ENCODE data around the gene DECR2. TPM values are rescaled to one million over a fixed set of nuclear protein-coding genes. Genes with fewer than 3 reads are reported as not detected.
A peak's percentile ranks its signal among the peaks of the same experiment; 100 is the strongest.

Gene DECR2
- total and polyA plus RNA-seq, 9 of the 15 experiments (the other 6 are each of a cell fraction or from before 2014, with no cell fraction given) = 1.0 to 31.9 (median 10.3) TPM

DNA sequence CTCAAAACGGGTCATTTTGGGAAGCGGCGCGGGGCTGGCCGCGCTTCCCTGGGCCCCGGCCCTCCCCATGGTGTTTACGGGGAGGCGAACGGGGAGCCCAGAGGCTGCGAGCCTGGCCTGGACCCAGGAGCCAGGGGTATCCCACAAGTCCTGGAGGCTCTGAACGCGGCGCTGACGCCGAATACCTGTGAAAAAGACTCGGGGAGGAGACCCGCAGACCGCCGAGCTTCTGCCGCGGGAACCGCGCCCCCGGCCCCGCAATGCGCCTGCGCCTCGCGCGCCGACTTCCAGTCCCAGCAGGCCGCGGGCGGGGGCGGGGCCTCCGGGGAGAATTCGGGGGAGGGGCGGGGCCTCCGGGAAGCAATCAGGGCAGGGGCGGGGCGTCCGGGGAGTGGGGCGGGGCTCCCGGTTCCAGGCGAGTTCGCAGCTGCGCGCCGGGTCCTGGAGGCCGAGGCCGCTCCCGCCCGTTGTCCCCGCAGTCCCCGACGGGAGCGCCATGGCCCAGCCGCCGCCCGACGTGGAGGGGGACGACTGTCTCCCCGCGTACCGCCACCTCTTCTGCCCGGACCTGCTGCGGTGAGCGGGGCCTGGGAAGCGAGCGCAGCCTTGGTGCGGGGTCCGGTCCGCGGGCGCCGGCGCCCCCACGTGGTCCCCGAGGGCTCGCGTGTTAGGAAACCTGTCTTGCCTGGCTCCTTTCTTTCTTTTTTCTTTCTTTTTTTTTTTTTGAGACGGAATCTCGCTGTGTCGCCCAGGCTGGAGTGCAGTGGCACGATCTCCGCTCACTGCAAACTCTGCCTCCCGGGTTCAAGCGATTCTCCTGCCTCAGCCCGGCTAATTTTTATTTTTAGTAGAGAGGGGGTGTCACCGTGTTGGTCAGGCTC, at the start of gene DECR2 (continued):
- TF ChIP-seq FOXO4 (CRISPR knock-in tag; IDR thresholded peaks at IDR 0.05) (no peak), GTF2A2 (tag; IDR thresholded peaks at IDR 0.05) (no peak), RBM25 (IDR thresholded peaks at IDR 0.05; ENCODE audit: low read depth, low read length, severe bottlenecking) (no peak), HMG20B (CRISPR knock-in tag; IDR thresholded peaks at IDR 0.05) (no peak), PHF20 (IDR thresholded peaks at IDR 0.05; ENCODE audit: partially characterized antibody) (peak; percentile 32), ZKSCAN8 (CRISPR knock-in tag; IDR thresholded peaks at IDR 0.05) (no peak), KDM1A (IDR thresholded peaks at IDR 0.05) (0 out of 4 replicates have a peak, but pooled peaks of 1 of the 2 experiments have one; percentile 22), ATF3 (IDR thresholded peaks at IDR 0.05) (no peak), ATF3 (CRISPR knock-in tag; conservative IDR thresholded peaks at IDR 0.05) (no peak), GTF2E2 (tag; IDR thresholded peaks at IDR 0.05) (peak; percentile 28; the same call in 1 of the 2 replicates), SAFB (IDR thresholded peaks at IDR 0.05; ENCODE audit: borderline replicate concordance, low read depth, low read length) (0 out of 2 replicates have a peak, but pooled peaks have one; percentile 41), ZEB2 (IDR thresholded peaks at IDR 0.05) (peak; percentile 28; the same call in 1 of the 2 replicates), ZNF143 (CRISPR knock-in tag; IDR thresholded peaks at IDR 0.05) (0 out of 2 replicates have a peak, but pooled peaks have one; percentile 21), ZNF785 (CRISPR knock-in tag; IDR thresholded peaks at IDR 0.05) (no peak), MCM7 (IDR thresholded peaks at IDR 0.05) (no peak), MEF2A (IDR thresholded peaks at IDR 0.05; ENCODE audit: control insufficient read depth, low read depth, low read length) (no peak), ZNF316 (IDR thresholded peaks at IDR 0.05) (peak; percentile 32; the same call in 1 of the 2 replicates), ATF7 (IDR thresholded peaks at IDR 0.05) (peak; percentile 60), CBFB (CRISPR knock-in tag; IDR thresholded peaks at IDR 0.05) (no peak)
- TF ChIP-seq, protein P1, sequence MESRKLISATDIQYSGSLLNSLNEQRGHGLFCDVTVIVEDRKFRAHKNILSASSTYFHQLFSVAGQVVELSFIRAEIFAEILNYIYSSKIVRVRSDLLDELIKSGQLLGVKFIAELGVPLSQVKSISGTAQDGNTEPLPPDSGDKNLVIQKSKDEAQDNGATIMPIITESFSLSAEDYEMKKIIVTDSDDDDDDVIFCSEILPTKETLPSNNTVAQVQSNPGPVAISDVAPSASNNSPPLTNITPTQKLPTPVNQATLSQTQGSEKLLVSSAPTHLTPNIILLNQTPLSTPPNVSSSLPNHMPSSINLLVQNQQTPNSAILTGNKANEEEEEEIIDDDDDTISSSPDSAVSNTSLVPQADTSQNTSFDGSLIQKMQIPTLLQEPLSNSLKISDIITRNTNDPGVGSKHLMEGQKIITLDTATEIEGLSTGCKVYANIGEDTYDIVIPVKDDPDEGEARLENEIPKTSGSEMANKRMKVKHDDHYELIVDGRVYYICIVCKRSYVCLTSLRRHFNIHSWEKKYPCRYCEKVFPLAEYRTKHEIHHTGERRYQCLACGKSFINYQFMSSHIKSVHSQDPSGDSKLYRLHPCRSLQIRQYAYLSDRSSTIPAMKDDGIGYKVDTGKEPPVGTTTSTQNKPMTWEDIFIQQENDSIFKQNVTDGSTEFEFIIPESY (CRISPR knock-in tag; IDR thresholded peaks at IDR 0.05) = 0 out of 2 replicates have a peak, but pooled peaks have one; percentile 24
- TF ChIP-seq, protein P2, sequence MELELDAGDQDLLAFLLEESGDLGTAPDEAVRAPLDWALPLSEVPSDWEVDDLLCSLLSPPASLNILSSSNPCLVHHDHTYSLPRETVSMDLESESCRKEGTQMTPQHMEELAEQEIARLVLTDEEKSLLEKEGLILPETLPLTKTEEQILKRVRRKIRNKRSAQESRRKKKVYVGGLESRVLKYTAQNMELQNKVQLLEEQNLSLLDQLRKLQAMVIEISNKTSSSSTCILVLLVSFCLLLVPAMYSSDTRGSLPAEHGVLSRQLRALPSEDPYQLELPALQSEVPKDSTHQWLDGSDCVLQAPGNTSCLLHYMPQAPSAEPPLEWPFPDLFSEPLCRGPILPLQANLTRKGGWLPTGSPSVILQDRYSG (tag; conservative IDR thresholded peaks at IDR 0.05; ENCODE audit: low read depth) = no peak
- TF ChIP-seq, protein P3, sequence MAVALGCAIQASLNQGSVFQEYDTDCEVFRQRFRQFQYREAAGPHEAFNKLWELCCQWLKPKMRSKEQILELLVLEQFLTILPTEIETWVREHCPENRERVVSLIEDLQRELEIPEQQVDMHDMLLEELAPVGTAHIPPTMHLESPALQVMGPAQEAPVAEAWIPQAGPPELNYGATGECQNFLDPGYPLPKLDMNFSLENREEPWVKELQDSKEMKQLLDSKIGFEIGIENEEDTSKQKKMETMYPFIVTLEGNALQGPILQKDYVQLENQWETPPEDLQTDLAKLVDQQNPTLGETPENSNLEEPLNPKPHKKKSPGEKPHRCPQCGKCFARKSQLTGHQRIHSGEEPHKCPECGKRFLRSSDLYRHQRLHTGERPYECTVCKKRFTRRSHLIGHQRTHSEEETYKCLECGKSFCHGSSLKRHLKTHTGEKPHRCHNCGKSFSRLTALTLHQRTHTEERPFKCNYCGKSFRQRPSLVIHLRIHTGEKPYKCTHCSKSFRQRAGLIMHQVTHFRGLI (CRISPR knock-in tag; IDR thresholded peaks at IDR 0.05) = no peak

Data from K562 (cell line).